Naive thymus-derived CD8-positive, alpha-beta T cell (primary cell): ENCODE results near the gene ARR3. TPM values are rescaled to one million over a fixed set of nuclear protein-coding genes. Genes with fewer than 3 reads are reported as not detected.
"Not testable (repeated sequence)": the region's sequence is repeated elsewhere in the genome, so short reads cannot be mapped to it uniquely, and the experiment has no call there.

Experiments
- ATAC-seq, 2 donors: fragments of 150-1000 bp; cut with Tn5 transposase in 1 of 2; sonication (Bioruptor Pico), chemical (Tn5 transposase) in 1 of 2; 1 replicate in 1 of 2; 2 replicates in 1 of 2; pipeline ENCODE4 v1.10.0; 2021; ENCODE audit warnings: mild to moderate bottlenecking in 2 of 2, moderate library complexity in 2 of 2
- POLR2A ChIA-PET: fragments of 350-600 bp; sonication (Branson Sonifier 250); formaldehyde crosslinking; loops from one replicate; lab custom pipeline; 2021; ENCODE audit warnings: antibody characterized with exemption; lab: Charles Lee
- DNase-seq, 10 donors: peaks; one replicate each; pipeline versions ENCODE4 v3.0.0 to v3.0.0-alpha.2; 2020 to 2022
- H3K27ac Mint-ChIP-seq, 10 donors: one replicate each; pipeline ENCODE4 v1.8.0; 2020 to 2022; ENCODE audit warnings: mild to moderate bottlenecking in 10 of 10, mixed read lengths in 10 of 10, moderate library complexity in 4 of 10, inconsistent platforms in 1 of 10
- H3K27me3 Mint-ChIP-seq, 5 donors: one replicate each; pipeline ENCODE4 v1.8.0; 2021 to 2022; ENCODE audit warnings: mixed read lengths in 5 of 5
- H3K36me3 Mint-ChIP-seq, 3 donors: one replicate each; pipeline ENCODE4 v1.8.0; 2020 to 2022; ENCODE audit warnings: mixed read lengths in 3 of 3, mild to moderate bottlenecking in 2 of 3, inconsistent platforms in 1 of 3
- H3K4me1 Mint-ChIP-seq, 4 donors: one replicate each; pipeline ENCODE4 v1.8.0; 2021 to 2022; ENCODE audit warnings: mixed read lengths in 4 of 4
- H3K4me3 Mint-ChIP-seq, 10 donors: one replicate each; pipeline ENCODE4 v1.8.0; 2020 to 2022; ENCODE audit warnings: mild to moderate bottlenecking in 10 of 10, mixed read lengths in 10 of 10, moderate library complexity in 6 of 10, inconsistent platforms in 1 of 10
- H3K9me3 Mint-ChIP-seq, 9 donors: one replicate each; pipeline ENCODE4 v1.8.0; 2020 to 2022; ENCODE audit warnings: mixed read lengths in 9 of 9, mild to moderate bottlenecking in 3 of 9, inconsistent platforms in 1 of 9, moderate library complexity in 1 of 9
- polyA plus RNA-seq, 3 donors: library from polyadenylated mRNA; unstranded; fragments of 300-500 nt; fragmentation: Illumina TruSeq; gene quantifications; one replicate each; pipeline ENCODE4 v1.2.3, GENCODE V29; 2021
- total RNA-seq, 8 experiments: library from RNA in 2 of 8; stranded (reverse) in 2 of 8; gene quantifications; one replicate each; pipeline ENCODE4 v1.2.3 and lab custom pipeline; 2021 to 2026

Gene ARR3
- total RNA-seq (not detected), polyA plus RNA-seq (not detected), total RNA-seq (lab: John Stamatoyannopoulos, UW) (0 reads per million in 6 experiments)

- DNase-seq, result no peak
- POLR2A ChIA-PET, result no interaction called here
- no peak within 1 kb of the TSS for H3K4me3 Mint-ChIP-seq
- H3K36me3 Mint-ChIP-seq, result peaks cover 0 to 5% (median 0%) of the 10 kb centered on the region in 3 donors
- ATAC-seq, result no peak
- H3K4me1 Mint-ChIP-seq, result no peaks in the 10 kb centered on the region
- no peaks in the 10 kb centered on the region for H3K27me3 Mint-ChIP-seq
- no peak within 1 kb of the TSS for H3K27ac Mint-ChIP-seq
- no peaks in the 10 kb centered on the region for H3K9me3 Mint-ChIP-seq
These were observed at the start of gene ARR3 for GRCh38 chrX:70268034-70268433. Gene ARR3 (plus strand): TSS chrX:70268334. CDS start chrX:70269386, 1,052 bp downstream.

GRCh38 chrX:70219938-70220764, 48.0 kb upstream of the ARR3 start:
- no peaks in the 10 kb centered on the region for H3K9me3 Mint-ChIP-seq
- H3K4me3 Mint-ChIP-seq, result no peak overlapping the region
- no peaks in the 10 kb centered on the region for H3K36me3 Mint-ChIP-seq
- DNase-seq (no peak), ATAC-seq (no peak)
- POLR2A ChIA-PET, result no interaction called here
- H3K27me3 Mint-ChIP-seq, result no peaks in the 10 kb centered on the region
- no peaks in the 10 kb centered on the region for H3K4me1 Mint-ChIP-seq
- H3K27ac Mint-ChIP-seq, result no peak overlapping the region

- ATAC-seq (no peak), DNase-seq (no peak)
- Mint-ChIP-seq H3K4me3 (no peak overlapping the region), H3K27me3 (no peaks in the 10 kb centered on the region), H3K4me1 (no peaks in the 10 kb centered on the region), H3K27ac (no peak overlapping the region), H3K36me3 (peaks cover 0 to 2% (median 0%) of the 10 kb centered on the region in 3 donors), H3K9me3 (no peaks in the 10 kb centered on the region)
- POLR2A ChIA-PET, result no interaction called here
These were observed 42.1 kb upstream of the ARR3 start for GRCh38 chrX:70226048-70226447.

GRCh38 chrX:70226687-70227086, 41.4 kb upstream of the ARR3 start:
- Mint-ChIP-seq H3K27ac (no peak overlapping the region), H3K4me1 (no peaks in the 10 kb centered on the region), H3K4me3 (no peak overlapping the region), H3K9me3 (no peaks in the 10 kb centered on the region), H3K27me3 (no peaks in the 10 kb centered on the region), H3K36me3 (peaks cover 0 to 2% (median 0%) of the 10 kb centered on the region in 3 donors)
- POLR2A ChIA-PET, result no interaction called here
- ATAC-seq, result no peak
- DNase-seq, result no peak

- peaks cover 0 to 2% (median 0%) of the 10 kb centered on the region in 3 donors for H3K36me3 Mint-ChIP-seq
- no peaks in the 10 kb centered on the region for H3K9me3 Mint-ChIP-seq
- peaks cover 0 to 1% (median 0%) of the 10 kb centered on the region in 5 donors for H3K27me3 Mint-ChIP-seq
- H3K4me3 Mint-ChIP-seq, result no peak overlapping the region
- DNase-seq (no peak), ATAC-seq (no peak)
- POLR2A ChIA-PET, result no interaction called here
- H3K4me1 Mint-ChIP-seq, result peaks cover 0 to 2% (median 0%) of the 10 kb centered on the region in 4 donors
- no peak overlapping the region for H3K27ac Mint-ChIP-seq
These were observed 36.5 kb upstream of the ARR3 start for GRCh38 chrX:70231666-70232065.

GRCh38 chrX:70234355-70234754, 33.8 kb upstream of the ARR3 start, which contains the start of gene AWAT1:
Gene AWAT1 (plus strand): TSS chrX:70234655. CDS start chrX:70234696, 41 bp downstream.
- no peak for ATAC-seq
- no peak for DNase-seq
- Mint-ChIP-seq H3K9me3 (no peaks in the 10 kb centered on the region), H3K4me1 (peaks cover 0 to 2% (median 0%) of the 10 kb centered on the region in 4 donors), H3K27me3 (peaks cover 0 to 1% (median 0%) of the 10 kb centered on the region in 5 donors), H3K27ac (no peak within 1 kb of the TSS), H3K36me3 (no peaks in the 10 kb centered on the region), H3K4me3 (no peak within 1 kb of the TSS)
- POLR2A ChIA-PET, result no interaction called here

GRCh38 chrX:70240751-70241150, 27.4 kb upstream of the ARR3 start:
- H3K27me3 Mint-ChIP-seq, result peaks cover 0 to 1% (median 0%) of the 10 kb centered on the region in 5 donors
- ATAC-seq (no peak), DNase-seq (no peak)
- no peak overlapping the region for H3K27ac Mint-ChIP-seq
- H3K4me3 Mint-ChIP-seq, result no peak overlapping the region
- no peaks in the 10 kb centered on the region for H3K36me3 Mint-ChIP-seq
- POLR2A ChIA-PET, result no interaction called here
- H3K9me3 Mint-ChIP-seq, result no peaks in the 10 kb centered on the region
- H3K4me1 Mint-ChIP-seq, result no peaks in the 10 kb centered on the region

- ATAC-seq (no peak), DNase-seq (no peak)
- H3K9me3 Mint-ChIP-seq, result no peaks in the 10 kb centered on the region
- peaks cover 0 to 1% (median 0%) of the 10 kb centered on the region in 5 donors for H3K27me3 Mint-ChIP-seq
- H3K27ac Mint-ChIP-seq, result no peak overlapping the region
- H3K4me1 Mint-ChIP-seq, result no peaks in the 10 kb centered on the region
- POLR2A ChIA-PET, result no interaction called here
- no peak overlapping the region for H3K4me3 Mint-ChIP-seq
- no peaks in the 10 kb centered on the region for H3K36me3 Mint-ChIP-seq
These were observed 26.6 kb upstream of the ARR3 start for GRCh38 chrX:70241501-70241900.

- ATAC-seq, H3K4me1 Mint-ChIP-seq, H3K9me3 Mint-ChIP-seq, H3K27ac Mint-ChIP-seq, POLR2A ChIA-PET, DNase-seq, H3K36me3 Mint-ChIP-seq, H3K4me3 Mint-ChIP-seq, H3K27me3 Mint-ChIP-seq: not testable (repeated sequence)
These were observed 24.5 kb upstream of the ARR3 start for GRCh38 chrX:70243601-70244000.

- H3K27ac Mint-ChIP-seq, result no peak overlapping the region
- no peak for DNase-seq
- no peaks in the 10 kb centered on the region for H3K4me1 Mint-ChIP-seq
- H3K36me3 Mint-ChIP-seq, result peaks cover 0 to 2% (median 0%) of the 10 kb centered on the region in 3 donors
- H3K27me3 Mint-ChIP-seq, result peaks cover 0 to 1% (median 0%) of the 10 kb centered on the region in 5 donors
- POLR2A ChIA-PET, result no interaction called here
- H3K4me3 Mint-ChIP-seq, result no peak overlapping the region
- no peaks in the 10 kb centered on the region for H3K9me3 Mint-ChIP-seq
- no peak for ATAC-seq
These were observed 23.3 kb upstream of the ARR3 start for GRCh38 chrX:70244881-70245280.

GRCh38 chrX:70247252-70247651, 20.9 kb upstream of the ARR3 start:
- DNase-seq (no peak), ATAC-seq (no peak)
- Mint-ChIP-seq H3K36me3 (peaks cover 0 to 3% (median 0%) of the 10 kb centered on the region in 3 donors), H3K4me1 (no peaks in the 10 kb centered on the region), H3K27ac (no peak overlapping the region), H3K9me3 (no peaks in the 10 kb centered on the region), H3K27me3 (peaks cover 0 to 1% (median 0%) of the 10 kb centered on the region in 5 donors), H3K4me3 (no peak overlapping the region)
- POLR2A ChIA-PET, result no interaction called here

GRCh38 chrX:70252491-70252890, 15.6 kb upstream of the ARR3 start:
- Mint-ChIP-seq H3K4me1 (no peaks in the 10 kb centered on the region), H3K27me3 (no peaks in the 10 kb centered on the region), H3K9me3 (no peaks in the 10 kb centered on the region), H3K36me3 (peaks cover 11 to 15% (median 13%) of the 10 kb centered on the region in 3 donors), H3K27ac (no peak overlapping the region), H3K4me3 (no peak overlapping the region)
- DNase-seq (no peak), ATAC-seq (no peak)
- POLR2A ChIA-PET, result no interaction called here

GRCh38 chrX:70253377-70254062, 14.6 kb upstream of the ARR3 start:
- Mint-ChIP-seq H3K9me3 (no peaks in the 10 kb centered on the region), H3K4me3 (no peak overlapping the region), H3K27ac (no peak overlapping the region), H3K36me3 (peaks cover 11 to 15% (median 13%) of the 10 kb centered on the region in 3 donors), H3K27me3 (no peaks in the 10 kb centered on the region), H3K4me1 (no peaks in the 10 kb centered on the region)
- ATAC-seq, result no peak
- POLR2A ChIA-PET, result no interaction called here
- no peak for DNase-seq
